ENCODE measurements around the gene FYCO1. TPM values are rescaled to one million over a fixed set of nuclear protein-coding genes. Genes with fewer than 3 reads are reported as not detected.

FYCO1 gene
- total and polyA plus RNA-seq, 2 of the 13 experiments (the other 11 are each of a cell fraction or from before 2014, with no cell fraction given): 2.7 to 4.2 TPM

DNA sequence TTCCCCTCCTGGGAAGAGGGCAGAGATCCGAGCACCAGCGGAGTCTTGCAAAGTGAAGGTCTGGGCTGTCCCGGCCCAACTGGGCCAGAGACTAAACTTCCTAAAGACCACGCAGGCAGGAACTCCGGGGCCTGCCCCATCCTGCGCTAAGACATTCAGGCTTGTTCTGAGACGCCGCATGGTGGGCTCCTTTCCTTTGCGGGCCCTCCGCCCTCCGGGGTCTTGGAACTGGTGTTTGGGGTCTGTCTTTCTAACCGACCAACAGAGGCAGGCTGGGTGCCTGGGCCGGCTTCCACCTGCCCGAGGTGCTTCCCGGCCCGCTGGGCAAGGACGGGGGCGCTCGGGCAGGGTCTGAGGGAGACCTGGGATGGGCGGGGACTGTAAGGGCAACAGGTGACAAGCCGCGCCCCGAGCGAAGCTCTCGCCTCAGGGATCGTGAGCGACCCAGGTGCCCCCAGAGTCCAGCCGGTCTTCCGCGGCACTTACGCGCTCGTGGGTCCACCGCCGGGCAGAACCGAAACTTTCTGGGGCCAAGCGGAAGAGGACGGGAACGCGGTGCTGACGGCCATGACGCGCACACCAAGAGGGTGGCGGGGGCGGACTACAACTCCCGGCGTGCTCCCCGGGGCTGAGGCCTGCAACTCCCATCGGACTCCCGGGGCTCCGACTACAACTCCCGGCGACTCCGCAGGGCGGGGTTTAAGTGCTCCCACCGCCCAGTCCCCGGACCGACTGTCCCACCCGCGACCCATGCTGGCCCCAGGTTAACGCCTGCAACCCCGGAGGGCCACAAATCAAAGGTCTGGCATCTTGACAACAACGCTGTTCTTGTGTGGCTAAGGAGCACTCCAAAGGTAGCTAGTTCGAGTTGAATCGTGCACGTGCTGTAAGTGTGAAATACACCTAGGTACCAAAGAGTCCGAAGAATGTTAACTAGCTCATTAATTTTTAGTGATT is at the start of gene FYCO1 (continued):
- TF ChIP-seq, protein P1, sequence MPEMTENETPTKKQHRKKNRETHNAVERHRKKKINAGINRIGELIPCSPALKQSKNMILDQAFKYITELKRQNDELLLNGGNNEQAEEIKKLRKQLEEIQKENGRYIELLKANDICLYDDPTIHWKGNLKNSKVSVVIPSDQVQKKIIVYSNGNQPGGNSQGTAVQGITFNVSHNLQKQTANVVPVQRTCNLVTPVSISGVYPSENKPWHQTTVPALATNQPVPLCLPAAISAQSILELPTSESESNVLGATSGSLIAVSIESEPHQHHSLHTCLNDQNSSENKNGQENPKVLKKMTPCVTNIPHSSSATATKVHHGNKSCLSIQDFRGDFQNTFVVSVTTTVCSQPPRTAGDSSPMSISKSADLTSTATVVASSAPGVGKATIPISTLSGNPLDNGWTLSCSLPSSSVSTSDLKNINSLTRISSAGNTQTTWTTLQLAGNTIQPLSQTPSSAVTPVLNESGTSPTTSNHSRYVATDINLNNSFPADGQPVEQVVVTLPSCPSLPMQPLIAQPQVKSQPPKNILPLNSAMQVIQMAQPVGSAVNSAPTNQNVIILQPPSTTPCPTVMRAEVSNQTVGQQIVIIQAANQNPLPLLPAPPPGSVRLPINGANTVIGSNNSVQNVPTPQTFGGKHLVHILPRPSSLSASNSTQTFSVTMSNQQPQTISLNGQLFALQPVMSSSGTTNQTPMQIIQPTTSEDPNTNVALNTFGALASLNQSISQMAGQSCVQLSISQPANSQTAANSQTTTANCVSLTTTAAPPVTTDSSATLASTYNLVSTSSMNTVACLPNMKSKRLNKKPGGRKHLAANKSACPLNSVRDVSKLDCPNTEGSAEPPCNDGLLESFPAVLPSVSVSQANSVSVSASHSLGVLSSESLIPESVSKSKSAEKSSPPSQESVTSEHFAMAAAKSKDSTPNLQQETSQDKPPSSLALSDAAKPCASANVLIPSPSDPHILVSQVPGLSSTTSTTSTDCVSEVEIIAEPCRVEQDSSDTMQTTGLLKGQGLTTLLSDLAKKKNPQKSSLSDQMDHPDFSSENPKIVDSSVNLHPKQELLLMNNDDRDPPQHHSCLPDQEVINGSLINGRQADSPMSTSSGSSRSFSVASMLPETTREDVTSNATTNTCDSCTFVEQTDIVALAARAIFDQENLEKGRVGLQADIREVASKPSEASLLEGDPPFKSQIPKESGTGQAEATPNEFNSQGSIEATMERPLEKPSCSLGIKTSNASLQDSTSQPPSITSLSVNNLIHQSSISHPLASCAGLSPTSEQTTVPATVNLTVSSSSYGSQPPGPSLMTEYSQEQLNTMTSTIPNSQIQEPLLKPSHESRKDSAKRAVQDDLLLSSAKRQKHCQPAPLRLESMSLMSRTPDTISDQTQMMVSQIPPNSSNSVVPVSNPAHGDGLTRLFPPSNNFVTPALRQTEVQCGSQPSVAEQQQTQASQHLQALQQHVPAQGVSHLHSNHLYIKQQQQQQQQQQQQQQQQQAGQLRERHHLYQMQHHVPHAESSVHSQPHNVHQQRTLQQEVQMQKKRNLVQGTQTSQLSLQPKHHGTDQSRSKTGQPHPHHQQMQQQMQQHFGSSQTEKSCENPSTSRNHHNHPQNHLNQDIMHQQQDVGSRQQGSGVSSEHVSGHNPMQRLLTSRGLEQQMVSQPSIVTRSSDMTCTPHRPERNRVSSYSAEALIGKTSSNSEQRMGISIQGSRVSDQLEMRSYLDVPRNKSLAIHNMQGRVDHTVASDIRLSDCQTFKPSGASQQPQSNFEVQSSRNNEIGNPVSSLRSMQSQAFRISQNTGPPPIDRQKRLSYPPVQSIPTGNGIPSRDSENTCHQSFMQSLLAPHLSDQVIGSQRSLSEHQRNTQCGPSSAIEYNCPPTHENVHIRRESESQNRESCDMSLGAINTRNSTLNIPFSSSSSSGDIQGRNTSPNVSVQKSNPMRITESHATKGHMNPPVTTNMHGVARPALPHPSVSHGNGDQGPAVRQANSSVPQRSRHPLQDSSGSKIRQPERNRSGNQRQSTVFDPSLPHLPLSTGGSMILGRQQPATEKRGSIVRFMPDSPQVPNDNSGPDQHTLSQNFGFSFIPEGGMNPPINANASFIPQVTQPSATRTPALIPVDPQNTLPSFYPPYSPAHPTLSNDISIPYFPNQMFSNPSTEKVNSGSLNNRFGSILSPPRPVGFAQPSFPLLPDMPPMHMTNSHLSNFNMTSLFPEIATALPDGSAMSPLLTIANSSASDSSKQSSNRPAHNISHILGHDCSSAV (CRISPR knock-in tag; IDR thresholded peaks at IDR 0.05; ENCODE audit: borderline replicate concordance): no peak
- TF ChIP-seq ZNF775 (CRISPR knock-in tag; IDR thresholded peaks at IDR 0.05; ENCODE audit: borderline replicate concordance) (no peak), SIN3A (IDR thresholded peaks at IDR 0.05; ENCODE audit: borderline replicate concordance, low read depth, low read length) (peak; percentile 82; the same call in 1 of the 2 replicates), PCBP2 (optimal IDR thresholded peaks at IDR 0.05; ENCODE audit: low read depth, low read length, poor library complexity, severe bottlenecking) (no peak), YEATS2 (CRISPR knock-in tag; IDR thresholded peaks at IDR 0.05; ENCODE audit: borderline replicate concordance) (peak; percentile 38; the same call in 1 of the 2 replicates), ZKSCAN1 (IDR thresholded peaks at IDR 0.05; ENCODE audit: low read length) (0 out of 2 replicates have a peak, but pooled peaks have one; percentile 22), ZNF331 (CRISPR knock-in tag; IDR thresholded peaks at IDR 0.05) (peak; percentile 12; the same call in 1 of the 2 replicates), NR1H2 (CRISPR knock-in tag; IDR thresholded peaks at IDR 0.05; ENCODE audit: borderline replicate concordance, low read depth) (no peak), MAFG (CRISPR knock-in tag; IDR thresholded peaks at IDR 0.05) (no peak), PBX2 (CRISPR knock-in tag; IDR thresholded peaks at IDR 0.05) (no peak), CREB3 (CRISPR knock-in tag; IDR thresholded peaks at IDR 0.05) (no peak)
- TF ChIP-seq, protein P2, sequence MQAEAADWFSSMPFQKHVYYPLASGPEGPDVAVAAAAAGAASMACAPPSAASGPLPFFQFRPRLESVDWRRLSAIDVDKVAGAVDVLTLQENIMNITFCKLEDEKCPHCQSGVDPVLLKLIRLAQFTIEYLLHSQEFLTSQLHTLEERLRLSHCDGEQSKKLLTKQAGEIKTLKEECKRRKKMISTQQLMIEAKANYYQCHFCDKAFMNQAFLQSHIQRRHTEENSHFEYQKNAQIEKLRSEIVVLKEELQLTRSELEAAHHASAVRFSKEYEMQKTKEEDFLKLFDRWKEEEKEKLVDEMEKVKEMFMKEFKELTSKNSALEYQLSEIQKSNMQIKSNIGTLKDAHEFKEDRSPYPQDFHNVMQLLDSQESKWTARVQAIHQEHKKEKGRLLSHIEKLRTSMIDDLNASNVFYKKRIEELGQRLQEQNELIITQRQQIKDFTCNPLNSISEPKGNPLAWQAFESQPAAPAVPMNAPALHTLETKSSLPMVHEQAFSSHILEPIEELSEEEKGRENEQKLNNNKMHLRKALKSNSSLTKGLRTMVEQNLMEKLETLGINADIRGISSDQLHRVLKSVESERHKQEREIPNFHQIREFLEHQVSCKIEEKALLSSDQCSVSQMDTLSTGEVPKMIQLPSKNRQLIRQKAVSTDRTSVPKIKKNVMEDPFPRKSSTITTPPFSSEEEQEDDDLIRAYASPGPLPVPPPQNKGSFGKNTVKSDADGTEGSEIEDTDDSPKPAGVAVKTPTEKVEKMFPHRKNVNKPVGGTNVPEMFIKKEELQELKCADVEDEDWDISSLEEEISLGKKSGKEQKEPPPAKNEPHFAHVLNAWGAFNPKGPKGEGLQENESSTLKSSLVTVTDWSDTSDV (CRISPR knock-in tag; IDR thresholded peaks at IDR 0.05): no peak
- TF ChIP-seq, protein P3, sequence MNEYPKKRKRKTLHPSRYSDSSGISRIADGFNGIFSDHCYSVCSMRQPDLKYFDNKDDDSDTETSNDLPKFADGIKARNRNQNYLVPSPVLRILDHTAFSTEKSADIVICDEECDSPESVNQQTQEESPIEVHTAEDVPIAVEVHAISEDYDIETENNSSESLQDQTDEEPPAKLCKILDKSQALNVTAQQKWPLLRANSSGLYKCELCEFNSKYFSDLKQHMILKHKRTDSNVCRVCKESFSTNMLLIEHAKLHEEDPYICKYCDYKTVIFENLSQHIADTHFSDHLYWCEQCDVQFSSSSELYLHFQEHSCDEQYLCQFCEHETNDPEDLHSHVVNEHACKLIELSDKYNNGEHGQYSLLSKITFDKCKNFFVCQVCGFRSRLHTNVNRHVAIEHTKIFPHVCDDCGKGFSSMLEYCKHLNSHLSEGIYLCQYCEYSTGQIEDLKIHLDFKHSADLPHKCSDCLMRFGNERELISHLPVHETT (CRISPR knock-in tag; conservative IDR thresholded peaks at IDR 0.05): peak; percentile 63; the same call in 1 of the 2 replicates

Data from HepG2 (cell line).